ENCODE results near the gene RRBP1.

The RRBP1 gene

GRCh38 chr20:17586250-17586649, 95.8 kb downstream of the RRBP1 start:
- no peaks in the 10 kb centered on the region for H3K9me3 ChIP-seq (ENCODE audit: insufficient read depth, low read length)
- no peaks in the 10 kb centered on the region for H3K4me1 ChIP-seq (ENCODE audit: low read length)
- H3K79me2 ChIP-seq (ENCODE audit: low read length), result peaks cover 86% of the 10 kb centered on the region
- H2AFZ ChIP-seq (ENCODE audit: low read depth, low read length), result no peak overlapping the region
- peaks cover 9% of the 10 kb centered on the region for H3K36me3 ChIP-seq (replicated peaks; ENCODE audit: low read depth, low read length)
- TF ChIP-seq CTCF (IDR thresholded peaks at IDR 0.05; ENCODE audit: low read depth, low read length) (no peak), EZH2phosphoT487 (IDR thresholded peaks at IDR 0.05; ENCODE audit: low read depth) (no peak)
- H4K20me1 ChIP-seq (ENCODE audit: insufficient read depth, low read length), result peaks cover 89% of the 10 kb centered on the region
- H3K4me2 ChIP-seq (ENCODE audit: low read length), result no peak overlapping the region
- H3K4me3 ChIP-seq (ENCODE audit: low read length), result no peak overlapping the region
- H3K9ac ChIP-seq (ENCODE audit: low read length), result no peak overlapping the region
- H3K27ac ChIP-seq (ENCODE audit: low read length), result no peak overlapping the region
- H3K27me3 ChIP-seq (ENCODE audit: low read depth, low read length), result no peaks in the 10 kb centered on the region

- H3K4me3 ChIP-seq (ENCODE audit: low read length), result no peak overlapping the region
- peaks cover 91% of the 10 kb centered on the region for H4K20me1 ChIP-seq (ENCODE audit: insufficient read depth, low read length)
- no peaks in the 10 kb centered on the region for H3K9me3 ChIP-seq (ENCODE audit: insufficient read depth, low read length)
- TF ChIP-seq CTCF (IDR thresholded peaks at IDR 0.05; ENCODE audit: low read depth, low read length), result no peak
- no peak for TF ChIP-seq EZH2phosphoT487 (IDR thresholded peaks at IDR 0.05; ENCODE audit: low read depth)
- H3K9ac ChIP-seq (ENCODE audit: low read length), result no peak overlapping the region
- no peaks in the 10 kb centered on the region for H3K4me1 ChIP-seq (ENCODE audit: low read length)
- H3K36me3 ChIP-seq (replicated peaks; ENCODE audit: low read depth, low read length), result peaks cover 12% of the 10 kb centered on the region
- no peak overlapping the region for H3K27ac ChIP-seq (ENCODE audit: low read length)
- H3K27me3 ChIP-seq (ENCODE audit: low read depth, low read length), result no peaks in the 10 kb centered on the region
- H3K79me2 ChIP-seq (ENCODE audit: low read length), result peaks cover 88% of the 10 kb centered on the region
- no peak overlapping the region for H3K4me2 ChIP-seq (ENCODE audit: low read length)
- no peak overlapping the region for H2AFZ ChIP-seq (ENCODE audit: low read depth, low read length)
Measured at GRCh38 chr20:17584689-17585088, 97.4 kb downstream of the RRBP1 start.

- Histone ChIP-seq H3K4me2 (ENCODE audit: low read length) (no peak overlapping the region), H3K27ac (ENCODE audit: low read length) (no peak overlapping the region), H3K4me3 (ENCODE audit: low read length) (no peak overlapping the region), H3K9ac (ENCODE audit: low read length) (no peak overlapping the region), H4K20me1 (ENCODE audit: insufficient read depth, low read length) (peaks cover 92% of the 10 kb centered on the region), H3K27me3 (ENCODE audit: low read depth, low read length) (no peaks in the 10 kb centered on the region), H2AFZ (ENCODE audit: low read depth, low read length) (no peak overlapping the region), H3K36me3 (replicated peaks; ENCODE audit: low read depth, low read length) (peaks cover 13% of the 10 kb centered on the region), H3K4me1 (ENCODE audit: low read length) (no peaks in the 10 kb centered on the region), H3K79me2 (ENCODE audit: low read length) (peaks cover 92% of the 10 kb centered on the region), H3K9me3 (ENCODE audit: insufficient read depth, low read length) (no peaks in the 10 kb centered on the region)
- TF ChIP-seq CTCF (IDR thresholded peaks at IDR 0.05; ENCODE audit: low read depth, low read length) (no peak), EZH2phosphoT487 (IDR thresholded peaks at IDR 0.05; ENCODE audit: low read depth) (no peak)
Measured at GRCh38 chr20:17583126-17583525, 98.9 kb downstream of the RRBP1 start.

- Histone ChIP-seq H2AFZ (ENCODE audit: low read depth, low read length) (no peak overlapping the region), H3K4me1 (ENCODE audit: low read length) (no peaks in the 10 kb centered on the region), H3K9me3 (ENCODE audit: insufficient read depth, low read length) (no peaks in the 10 kb centered on the region), H4K20me1 (ENCODE audit: insufficient read depth, low read length) (peaks cover 90% of the 10 kb centered on the region), H3K4me3 (ENCODE audit: low read length) (no peak overlapping the region), H3K36me3 (replicated peaks; ENCODE audit: low read depth, low read length) (peaks cover 22% of the 10 kb centered on the region), H3K79me2 (ENCODE audit: low read length) (peaks cover 91% of the 10 kb centered on the region), H3K27me3 (ENCODE audit: low read depth, low read length) (no peaks in the 10 kb centered on the region), H3K4me2 (ENCODE audit: low read length) (no peak overlapping the region), H3K27ac (ENCODE audit: low read length) (no peak overlapping the region), H3K9ac (ENCODE audit: low read length) (no peak overlapping the region)
- TF ChIP-seq EZH2phosphoT487 (IDR thresholded peaks at IDR 0.05; ENCODE audit: low read depth) (no peak), CTCF (IDR thresholded peaks at IDR 0.05; ENCODE audit: low read depth, low read length) (no peak)
Measured at GRCh38 chr20:17580895-17581294, 101.1 kb downstream of the RRBP1 start.

All from OCI-LY3 (cell line).